Endothelial cell of umbilical vein (primary cell): ENCODE measurements around the gene MAT2B. TPM values are rescaled to one million over a fixed set of nuclear protein-coding genes. Genes with fewer than 3 reads are reported as not detected.

ENCODE experiments used
- BruUV-seq: library from RNA; stranded (reverse); fragments of 400-500 nt; replicated peaks from 2 replicates; lab custom pipeline; 2021; lab: Mats Ljungman, UMichigan
- CTCF ChIA-PET: fragments of 300-600, 350-600 bp; sonication (Branson Sonifier 250); formaldehyde crosslinking; loops from one replicate; lab custom pipeline; 2021; ENCODE audit warnings: antibody characterized with exemption, inconsistent platforms; lab: Charles Lee
- POLR2A ChIA-PET: fragments of 300-600, 350-600 bp; sonication (Branson Sonifier 250); formaldehyde crosslinking; loops from one replicate; lab custom pipeline; 2021; ENCODE audit warnings: antibody characterized with exemption, inconsistent platforms; lab: Charles Lee
- DNase-seq: peaks from one replicate; pipeline ENCODE4 v3.0.0-alpha.2; 2011; ENCODE audit warnings: low read depth, low spot score
- FAIRE-seq: peaks from 2 replicates; lab custom pipeline; 2011; peaks lifted over from hg19 to GRCh38; lab: Jason Lieb, UNC
- H2AFZ ChIP-seq: 2 replicates; pipeline ENCODE4 v1.6.0; 2012; ENCODE audit warnings: low read depth, low read length, control low read depth, inconsistent platforms
- H3K27ac ChIP-seq: 2 replicates; pipeline ENCODE4 v1.5.1; 2011; ENCODE audit warnings: low read depth, mild to moderate bottlenecking, control low read depth, low read length, moderate library complexity; ENCODE audit not compliant: insufficient read depth
- H3K27me3 ChIP-seq, 2 experiments: 2 replicates each; pipeline versions ENCODE4 v1.6.0 to v1.6.1; 2011; ENCODE audit warnings: low read length in 2 of 2, mixed read lengths in 1 of 2; ENCODE audit not compliant: control insufficient read depth in 2 of 2, insufficient read depth in 2 of 2
- H3K36me3 ChIP-seq, 2 experiments: 2 replicates in 1 of 2; 3 replicates in 1 of 2; pipeline ENCODE4 v1.5.1; 2011; ENCODE audit warnings: low read length in 2 of 2, mild to moderate bottlenecking in 1 of 2, moderate library complexity in 1 of 2; ENCODE audit not compliant: control insufficient read depth in 2 of 2, insufficient read depth in 2 of 2; ENCODE audit errors: extremely low read depth in 1 of 2
- H3K4me1 ChIP-seq: 3 replicates; pipeline ENCODE4 v1.5.1; 2011; ENCODE audit warnings: mild to moderate bottlenecking, low read length; ENCODE audit not compliant: control insufficient read depth, insufficient read depth; ENCODE audit errors: extremely low read depth
- H3K4me2 ChIP-seq: 2 replicates; pipeline ENCODE4 v1.6.1; 2011; ENCODE audit warnings: low read length, control low read depth, mixed read lengths; ENCODE audit not compliant: insufficient read depth
- H3K4me3 ChIP-seq, 3 experiments: fragments of 200-600 bp in 1 of 3; sonication (generic), shearing (Covaris generic) in 1 of 3; replicated peaks in 1 of 3; 2 replicates each; pipeline ENCODE4 v1.5.1; 2011 to 2016; ENCODE audit warnings: control low read depth in 3 of 3, low read length in 3 of 3, mild to moderate bottlenecking in 2 of 3, inconsistent platforms in 1 of 3, low read depth in 1 of 3, moderate library complexity in 1 of 3; ENCODE audit not compliant: insufficient read depth in 1 of 3
- H3K79me2 ChIP-seq: 2 replicates; pipeline ENCODE4 v1.6.0; 2012; ENCODE audit warnings: low read length, inconsistent platforms; ENCODE audit not compliant: control insufficient read depth, insufficient read depth
- H3K9ac ChIP-seq: replicated peaks from 2 replicates; pipeline ENCODE3; 2011; ENCODE audit warnings: low read length, control low read depth; ENCODE audit not compliant: insufficient read depth; ENCODE audit errors: extremely low read depth
- H3K9me1 ChIP-seq: replicated peaks from 3 replicates; pipeline ENCODE4 v1.6.0; 2011; ENCODE audit warnings: mild to moderate bottlenecking, low read length; ENCODE audit not compliant: control insufficient read depth, insufficient read depth; ENCODE audit errors: extremely low read depth
- H3K9me3 ChIP-seq: replicated peaks from 2 replicates; pipeline ENCODE4 v1.5.1; 2012; ENCODE audit warnings: low read length, inconsistent platforms; ENCODE audit not compliant: control insufficient read depth, insufficient read depth
- H4K20me1 ChIP-seq: replicated peaks from 2 replicates; pipeline ENCODE3; 2011; ENCODE audit warnings: mild to moderate bottlenecking, low read length; ENCODE audit not compliant: control insufficient read depth, insufficient read depth; ENCODE audit errors: extremely low read depth
- CTCF ChIP-seq, 2 donors: IDR thresholded peaks; 1 replicate in 1 of 2; 2 replicates in 1 of 2; pipeline ENCODE4 v1.5.1; 2011; ENCODE audit warnings: low read length in 2 of 2, mild to moderate bottlenecking in 2 of 2, moderate library complexity in 2 of 2, control low read depth in 1 of 2, inconsistent platforms in 1 of 2, low read depth in 1 of 2; ENCODE audit not compliant: insufficient read depth in 1 of 2; ENCODE audit errors: extremely low read depth in 1 of 2
- EZH2 ChIP-seq: IDR thresholded peaks from 2 replicates; pipeline ENCODE4 v1.6.1; 2012; ENCODE audit warnings: borderline replicate concordance, low read depth, mild to moderate bottlenecking, moderate library complexity, low read length, inconsistent platforms; ENCODE audit not compliant: severe bottlenecking
- JUN ChIP-seq: IDR thresholded peaks from 2 replicates; pipeline ENCODE4 v1.6.1; 2011; ENCODE audit warnings: borderline replicate concordance, low read depth; ENCODE audit not compliant: insufficient read length, insufficient read depth
- MYC ChIP-seq: IDR thresholded peaks from one replicate; pipeline ENCODE4 v1.6.1; 2011; ENCODE audit warnings: mild to moderate bottlenecking, low read depth, low read length
- POLR2A ChIP-seq: IDR thresholded peaks from 2 replicates; pipeline ENCODE4 v1.6.1; 2012; ENCODE audit warnings: low read depth, mild to moderate bottlenecking, control low read depth, low read length
- POLR2AphosphoS5 ChIP-seq: IDR thresholded peaks from 2 replicates; pipeline ENCODE4 v1.6.1; 2012; ENCODE audit warnings: low read depth, mild to moderate bottlenecking, control low read depth, low read length, moderate library complexity; ENCODE audit not compliant: insufficient read depth
- dilution Hi-C: fragments of 300-500 bp; cut with MboI; formaldehyde crosslinking; loops from one replicate; pipeline ENCODE4 v1.15.0; 2019; ENCODE audit warnings: low sequenced_read_pairs; ENCODE audit not compliant: extremely low pct_ligation_motif_present
- intact Hi-C: fragments of 100-400 bp; cut with micrococcal nuclease; formaldehyde crosslinking; loops from one replicate; pipeline ENCODE4 v1.10.0; 2022
- polyA plus RNA-seq, 4 experiments: library from polyadenylated mRNA; depleted of rRNA in 3 of 4; stranded (reverse) in 3 of 4; unstranded in 1 of 4; fragments of >200 nt; gene quantifications; 2 replicates each; pipeline versions ENCODE4 v1.2.1 to v1.2.3, GENCODE V29; 2011 to 2012; ENCODE audit warnings: missing spikeins in 1 of 4
- total RNA-seq: library from RNA; stranded (reverse); gene quantifications from 2 replicates; pipeline ENCODE4 v1.2.3, GENCODE V29; 2021

The MAT2B gene
- total and polyA plus RNA-seq, 2 donors (not counting 3 experiments of a cell fraction or from before 2014, with no cell fraction given): 41.5 to 101 TPM

GRCh38 chr5:163565492-163565891 lies 60.1 kb downstream of the MAT2B start:
- ChIA-PET POLR2A (no interaction called here), CTCF (interaction anchor here (0.8 to 12.3 kb wide), 12 partner anchors 59 to 1892 kb away, joined by 3 to 182 read pairs (median 6); no protein-coding TSS in a partner anchor)
- no peaks in the 10 kb centered on the region for H3K27me3 ChIP-seq
- no peaks in the 10 kb centered on the region for H3K9me1 ChIP-seq
- intact Hi-C loops: loop anchor here (2.0 to 10.0 kb wide), 5 partner anchors 532 to 1889 kb away; no protein-coding TSS in a partner anchor
- dilution Hi-C loops: no loop called here
- peak overlapping the region; percentile 84 for H3K4me2 ChIP-seq
- no peak for FAIRE-seq
- H3K36me3 ChIP-seq: no peaks in the 10 kb centered on the region
- peak overlapping the region; percentile 97 for H2AFZ ChIP-seq
- no peaks in the 10 kb centered on the region for H4K20me1 ChIP-seq
- BruUV-seq: no TSS peak
- no peak for TF ChIP-seq POLR2A
- TF ChIP-seq JUN: no peak
- DNase-seq: no peak
- H3K79me2 ChIP-seq: no peaks in the 10 kb centered on the region
- H3K4me3 ChIP-seq: peak overlapping the region; percentile 21 to 69 (median 34)
- H3K9me3 ChIP-seq: no peaks in the 10 kb centered on the region
- H3K9ac ChIP-seq: peak overlapping the region; percentile 72
- H3K27ac ChIP-seq: peak overlapping the region; percentile 80
- H3K4me1 ChIP-seq: peaks cover 57% of the 10 kb centered on the region

- peak; percentile 60 for DNase-seq
- intact Hi-C loops (loop anchor here (1.0 to 10.0 kb wide), 9 partner anchors 61 to 1889 kb away; partner anchors contain the start of gene MAT2B), dilution Hi-C loops (no loop called here)
- H3K9me3 ChIP-seq: no peaks in the 10 kb centered on the region
- peak overlapping the region; percentile 21 to 69 (median 34) for H3K4me3 ChIP-seq
- H3K27ac ChIP-seq: peak overlapping the region; percentile 80
- peak overlapping the region; percentile 72 for H3K9ac ChIP-seq
- no peaks in the 10 kb centered on the region for H3K79me2 ChIP-seq
- POLR2A ChIA-PET: no interaction called here
- peak overlapping the region; percentile 84 for H3K4me2 ChIP-seq
- H3K4me1 ChIP-seq: peaks cover 57% of the 10 kb centered on the region
- no peaks in the 10 kb centered on the region for H3K9me1 ChIP-seq
- no peaks in the 10 kb centered on the region for H3K36me3 ChIP-seq
- H2AFZ ChIP-seq: peak overlapping the region; percentile 97
- no peaks in the 10 kb centered on the region for H4K20me1 ChIP-seq
- FAIRE-seq: peak; percentile 42
- H3K27me3 ChIP-seq: no peaks in the 10 kb centered on the region
- CTCF ChIA-PET: interaction anchor here (0.5 to 12.3 kb wide), 8 partner anchors 129 to 937 kb away, joined by 4 to 182 read pairs (median 6); no protein-coding TSS in a partner anchor
- TF ChIP-seq POLR2AphosphoS5 (peak; percentile 15), MYC (peak; percentile 28), EZH2 (no peak), CTCF (IDR thresholded peaks at IDR 0.05; ENCODE audit: extremely low read depth in 1 of 2, insufficient read depth in 1 of 2, low read depth in 1 of 2, low read length in 2 of 2) (peak in 1 of 2 donors; percentile 2), POLR2A (peak; percentile 25)
- BruUV-seq: TSS peak; percentile 43
Measured at GRCh38 chr5:163565931-163566608, 60.7 kb downstream of the MAT2B start.
